Stimulated activated CD8-positive, alpha-beta memory T cell treated with anti-CD3 and anti-CD28 coated beads, Interleukin-15, amount 100 ng/mL, for 1 hour (primary cell): ENCODE measurements around the gene KRTAP20-2.

Experiments used
- DNase-seq: peaks from one replicate; pipeline ENCODE4 v3.0.0-alpha.2; 2020; ENCODE audit warnings: low read depth

Gene KRTAP20-2

DNA sequence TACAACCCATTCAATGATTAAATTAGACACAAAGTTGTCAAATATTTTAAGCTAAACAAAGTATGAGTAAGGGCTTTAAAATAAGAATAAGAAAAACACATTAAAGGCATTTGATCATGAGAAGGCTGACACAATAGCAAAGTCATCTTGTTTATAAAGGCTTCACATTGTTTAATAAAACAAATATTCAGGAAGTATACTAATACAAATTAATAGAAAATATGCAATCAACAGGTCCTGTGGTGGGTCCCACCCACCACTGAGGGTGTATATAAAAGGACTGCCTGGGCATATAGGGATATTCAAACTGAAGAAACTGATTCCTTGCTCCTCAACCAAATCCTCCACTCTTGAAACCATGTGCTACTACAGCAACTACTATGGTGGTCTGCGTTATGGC lies at the start of gene KRTAP20-2:
KRTAP20-2 (plus strand) TSS at position 301 of the 400 bp plus-strand sequence; CDS start at position 359, 58 bp downstream.
- no peak for DNase-seq

DNA sequence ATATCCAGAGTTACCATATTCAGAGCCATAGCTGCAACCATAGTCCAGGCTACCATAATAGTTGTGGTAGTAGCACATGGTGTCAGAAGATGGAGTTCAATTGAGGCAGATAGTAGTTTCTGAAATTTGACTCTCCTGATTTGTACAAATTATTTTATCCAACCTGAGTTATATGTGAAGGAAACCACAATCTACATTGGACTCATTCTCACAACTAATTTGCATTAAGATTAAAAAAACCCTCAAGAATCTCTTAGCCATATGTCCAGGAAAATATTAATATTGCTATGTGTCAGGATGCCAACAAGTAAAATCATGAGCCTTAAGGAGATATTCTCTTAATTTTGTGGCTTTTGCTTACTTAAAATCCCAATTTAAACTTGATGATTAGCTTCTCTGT lies 44.7 kb upstream of the KRTAP20-2 start, which contains the start of gene KRTAP22-2:
KRTAP22-2 (minus strand) TSS at position 101 of the 400 bp plus-strand sequence.
- no peak for DNase-seq

DNA sequence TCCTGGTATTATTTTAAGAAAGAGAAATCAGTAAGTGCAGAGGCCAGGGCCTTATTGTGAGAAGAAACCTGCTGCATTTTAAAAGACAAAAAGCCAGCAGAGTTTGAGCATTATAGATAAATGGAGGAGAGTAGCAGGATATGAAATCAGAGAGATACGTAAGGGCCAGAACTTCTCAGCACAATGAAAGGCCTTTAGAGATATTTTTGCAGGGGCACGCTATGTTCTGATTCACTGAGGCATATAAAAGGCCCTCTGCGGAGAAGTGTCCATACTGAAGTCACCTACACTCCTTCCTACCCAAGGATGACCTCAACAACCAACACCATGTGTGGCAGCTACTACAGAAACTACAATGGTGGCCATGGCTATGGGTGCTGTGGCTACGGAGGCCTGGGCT lies 42.9 kb upstream of the KRTAP20-2 start, which contains the start of gene KRTAP6-3:
KRTAP6-3 (plus strand) TSS at position 301 of the 400 bp plus-strand sequence; CDS start at position 307, 6 bp downstream.
- no peak for DNase-seq

DNA sequence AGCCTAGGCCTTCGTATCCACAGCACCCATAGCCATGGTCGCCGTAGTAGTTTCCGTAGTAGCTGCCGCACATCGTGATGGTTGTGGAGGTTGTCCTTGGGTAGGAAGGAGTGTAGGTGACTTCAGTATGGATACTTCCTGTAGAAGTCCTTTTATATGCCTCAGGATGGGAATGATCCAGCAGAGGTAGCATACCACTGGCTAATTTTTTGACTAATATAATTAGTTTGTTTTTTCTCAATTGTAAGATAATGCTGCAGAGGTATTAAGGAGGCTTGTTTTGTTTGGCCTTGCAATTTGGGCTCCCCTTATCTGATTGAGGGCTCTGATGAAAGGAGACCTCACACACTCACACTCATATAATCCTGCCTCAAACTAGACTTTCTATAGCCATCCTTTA lies 36.2 kb upstream of the KRTAP20-2 start, which contains the start of gene KRTAP6-2:
KRTAP6-2 (minus strand) TSS at position 101 of the 400 bp plus-strand sequence; CDS start at position 73, 28 bp downstream.
- DNase-seq, result no peak

DNA sequence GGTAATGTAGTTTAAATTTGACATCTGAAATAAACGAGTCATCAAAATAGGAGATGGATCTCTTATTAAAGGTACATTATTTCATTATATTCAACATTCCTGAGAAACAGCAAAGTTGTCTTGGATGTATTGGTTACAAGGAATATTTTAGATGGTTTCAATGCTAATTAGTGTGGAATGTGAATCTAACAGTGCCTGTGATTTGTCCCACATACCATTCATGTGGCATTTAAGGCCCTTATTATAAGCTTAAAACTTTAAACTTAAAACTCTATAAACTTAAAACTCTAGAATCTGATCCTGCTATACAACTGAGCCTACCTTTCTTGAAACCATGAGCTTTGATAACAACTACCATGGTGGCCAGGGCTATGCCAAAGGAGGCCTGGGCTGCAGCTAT lies 34.2 kb upstream of the KRTAP20-2 start, which contains the start of gene KRTAP22-1:
KRTAP22-1 (plus strand) TSS at position 301 of the 400 bp plus-strand sequence.
- no peak for DNase-seq

DNA sequence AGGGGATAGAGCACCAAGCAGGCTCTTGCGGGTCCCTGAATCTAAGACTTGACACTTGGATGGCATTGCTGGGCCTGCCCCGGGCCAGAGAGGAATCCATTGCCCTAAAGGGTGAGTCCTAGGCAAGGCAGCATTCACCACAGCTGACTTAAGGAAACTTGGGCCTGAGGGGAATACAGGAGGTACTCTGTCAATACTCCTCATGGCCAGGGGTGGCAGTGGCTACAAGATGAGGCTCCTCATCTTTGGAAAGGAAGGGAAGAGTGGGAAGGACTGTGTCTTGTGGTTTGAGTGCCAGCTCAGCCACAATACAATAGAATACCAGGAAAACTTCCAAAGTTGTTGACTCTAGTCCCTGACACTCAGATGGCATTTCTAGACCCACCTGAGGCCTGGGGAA lies 29.0 kb upstream of the KRTAP20-2 start:
- DNase-seq, result no peak

DNA sequence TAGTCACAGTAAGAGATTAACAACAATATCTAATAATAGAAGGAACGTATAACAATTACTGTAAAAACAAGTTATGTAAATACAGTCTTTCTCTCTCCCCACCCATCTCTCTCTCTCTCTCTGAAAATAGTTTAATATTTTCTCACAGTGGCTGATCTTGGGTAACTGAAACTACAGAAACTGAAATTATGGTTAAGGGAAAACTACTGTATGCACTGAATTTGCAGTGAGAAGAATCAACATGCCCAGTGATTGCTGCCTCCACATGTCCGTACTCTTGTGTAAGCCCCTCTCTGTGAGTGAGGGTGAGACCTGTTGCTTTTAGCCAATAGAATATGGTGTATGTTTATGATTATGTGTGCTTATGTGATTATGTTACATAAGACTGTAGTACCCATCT lies 22.9 kb upstream of the KRTAP20-2 start:
- no peak for DNase-seq

DNA sequence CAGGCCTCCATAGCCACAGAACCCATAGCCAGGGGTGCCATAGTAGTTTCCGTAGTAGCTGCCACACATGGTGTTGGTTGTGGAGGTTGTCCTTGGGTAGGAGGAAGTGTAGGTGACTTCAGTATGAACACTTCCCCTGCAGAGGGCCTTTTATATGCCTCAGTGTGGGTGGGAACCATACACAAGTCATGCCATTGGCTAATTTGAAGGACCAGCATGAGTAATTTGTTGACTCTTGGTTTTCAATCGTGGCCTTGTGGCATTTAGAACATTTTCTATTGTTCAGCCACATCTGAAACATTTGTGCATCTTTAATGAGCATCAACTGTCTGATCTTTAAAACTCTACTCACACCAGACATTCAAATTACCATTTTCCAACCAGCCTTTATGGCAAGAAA lies 21.2 kb upstream of the KRTAP20-2 start, which contains the start of gene KRTAP6-1:
KRTAP6-1 (minus strand) TSS at position 95 of the 400 bp plus-strand sequence; CDS start at position 69, 26 bp downstream.
- no peak for DNase-seq

DNA sequence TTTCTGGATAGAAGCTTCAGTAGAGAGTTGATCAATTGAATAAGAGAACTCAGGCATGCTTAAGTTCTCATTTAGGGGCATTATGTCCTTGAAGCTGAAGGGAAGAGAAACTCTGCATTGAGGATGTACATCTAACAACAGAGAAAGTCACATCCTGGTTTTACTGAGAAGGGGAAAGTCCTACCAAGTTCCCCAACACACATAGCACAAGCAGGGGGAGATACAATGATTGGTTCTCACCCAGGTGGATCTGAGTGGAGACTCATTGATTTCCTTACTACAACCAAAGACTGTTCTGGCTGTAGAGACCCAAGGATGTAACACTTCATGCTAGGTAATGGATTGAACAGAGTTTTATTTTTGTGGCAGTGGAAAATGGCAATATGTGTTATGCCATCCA lies 19.8 kb upstream of the KRTAP20-2 start:
- DNase-seq, result no peak

DNA sequence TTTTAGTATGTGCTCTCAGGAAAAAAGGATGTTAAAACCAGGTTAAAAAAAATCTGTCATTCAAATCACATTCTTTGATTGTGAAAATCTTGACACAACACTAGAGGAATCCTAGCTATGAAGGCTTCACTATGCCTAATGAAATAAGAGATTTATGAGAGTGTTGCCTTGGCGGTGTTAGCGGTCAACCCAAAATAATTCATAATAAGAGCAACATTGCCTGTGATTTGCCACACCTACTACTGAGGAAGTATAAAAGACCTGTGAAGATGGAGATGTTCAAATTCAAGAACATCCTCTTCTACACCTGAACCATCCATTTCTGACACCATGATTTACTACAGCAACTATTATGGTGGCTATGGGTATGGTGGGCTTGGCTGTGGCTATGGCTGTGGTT lies 18.9 kb upstream of the KRTAP20-2 start, which contains the start of gene KRTAP20-1:
KRTAP20-1 (plus strand) TSS at position 301 of the 400 bp plus-strand sequence; CDS start at position 331, 30 bp downstream.
- DNase-seq, result no peak

DNA sequence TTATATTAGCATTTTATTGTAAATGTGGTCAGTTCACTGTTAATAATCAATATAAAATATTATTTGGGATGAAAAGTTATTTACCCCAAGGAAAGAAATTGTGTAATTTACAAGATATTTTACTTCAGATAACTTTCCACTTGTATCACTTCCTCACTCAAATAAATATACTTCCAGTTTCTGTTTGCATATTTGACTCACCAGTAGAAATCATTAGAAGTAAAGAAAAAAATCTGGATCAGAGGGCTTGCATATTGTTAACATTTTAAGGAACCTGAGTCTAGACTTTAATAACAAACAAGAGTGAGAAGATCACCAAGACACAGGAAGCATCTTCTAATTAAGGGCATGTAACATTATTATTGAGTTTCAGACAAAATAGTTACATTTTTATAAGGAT lies 14.9 kb upstream of the KRTAP20-2 start:
- no peak for DNase-seq

DNA sequence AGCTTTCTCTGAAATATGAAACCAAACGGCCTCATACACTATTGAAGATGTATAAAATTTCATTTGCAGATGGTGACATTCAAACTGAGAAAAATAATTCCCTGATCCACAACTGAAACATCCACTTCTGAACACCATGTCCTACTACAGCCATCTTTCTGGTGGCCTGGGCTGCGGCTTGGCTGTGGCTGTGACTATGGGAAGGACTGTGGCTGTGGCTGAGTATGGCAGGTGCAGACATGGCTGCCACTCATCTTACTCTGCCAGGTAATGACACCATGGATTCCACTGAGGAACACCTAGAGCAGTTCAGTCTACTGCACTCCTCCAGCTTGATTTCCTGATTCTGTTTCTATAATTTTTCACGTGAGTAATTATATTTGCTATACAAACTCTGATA lies 14.5 kb upstream of the KRTAP20-2 start, which contains the start of gene KRTAP20-4:
KRTAP20-4 (plus strand) TSS at position 106 of the 400 bp plus-strand sequence.
- no peak for DNase-seq

DNA sequence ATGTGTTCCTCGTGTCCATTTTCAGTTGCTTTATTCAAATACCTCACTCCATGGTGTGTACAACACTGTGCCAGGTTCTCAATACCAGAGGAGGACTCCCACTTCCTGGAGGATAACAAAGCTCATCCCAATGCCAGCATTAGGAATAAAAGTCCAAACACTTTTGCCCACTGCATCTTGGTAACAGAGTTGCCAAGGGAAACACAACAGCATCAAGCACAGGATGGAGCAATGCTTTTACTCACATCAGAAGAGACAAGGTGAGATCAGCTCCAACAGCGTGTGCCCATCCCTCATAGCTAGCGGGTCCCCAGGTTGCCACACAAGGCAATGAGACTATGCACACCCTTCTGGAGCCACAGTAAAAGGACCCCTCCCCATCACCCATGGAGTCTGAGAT lies 11.6 kb upstream of the KRTAP20-2 start:
- no peak for DNase-seq

DNA sequence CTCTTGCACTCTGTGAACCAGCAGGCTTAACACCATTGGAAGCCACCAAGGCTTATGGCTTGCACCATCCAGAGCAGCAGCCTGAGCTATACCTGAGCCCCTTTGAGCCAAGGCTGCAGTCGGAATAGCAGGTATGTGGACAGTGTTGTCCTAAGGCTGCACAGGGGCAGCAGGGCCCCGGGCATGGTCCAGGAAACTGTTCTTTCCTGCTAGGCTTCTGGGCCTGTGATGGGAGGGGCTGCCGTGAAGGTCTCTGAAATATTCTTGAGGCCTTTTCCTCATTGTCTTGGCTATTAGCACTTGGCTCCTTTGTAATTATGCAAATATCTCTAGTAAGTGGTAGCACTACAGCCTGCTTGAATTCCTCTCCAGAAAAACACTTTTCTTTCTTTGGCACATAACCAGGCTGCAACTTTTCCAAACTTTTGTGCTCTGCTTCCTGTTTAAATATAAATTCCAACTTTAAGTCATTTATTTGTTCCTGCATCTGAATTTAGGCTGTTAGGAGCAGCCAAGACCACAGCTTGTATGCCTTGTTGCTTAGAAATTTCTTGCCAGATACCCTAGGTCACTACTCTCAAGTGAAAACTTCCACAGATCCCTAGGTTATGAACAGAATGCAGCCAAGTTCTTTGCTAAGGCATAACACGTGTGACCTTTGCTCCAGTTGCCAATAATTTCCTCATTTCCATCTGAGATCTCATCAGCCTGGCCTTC lies 9.4 kb upstream of the KRTAP20-2 start:
- DNase-seq, result no peak

DNA sequence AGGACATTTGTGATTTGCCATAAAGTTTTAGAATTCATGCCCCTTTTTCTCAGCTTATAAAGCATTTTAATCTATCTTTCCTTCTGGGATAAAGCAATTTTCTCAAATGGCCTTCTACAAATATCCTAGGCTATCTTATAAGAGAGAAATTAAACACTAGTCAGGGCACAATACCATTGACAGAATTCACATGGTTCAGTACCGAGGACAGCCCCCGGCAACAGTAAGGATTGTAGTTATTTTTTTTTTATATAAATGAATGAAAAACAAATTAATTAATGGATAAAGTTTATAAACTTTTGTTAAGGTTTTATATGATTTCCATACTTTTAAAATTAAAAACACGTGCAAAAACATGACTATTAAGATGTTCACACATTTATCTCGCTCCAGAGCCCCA lies 6.9 kb upstream of the KRTAP20-2 start:
- DNase-seq, result no peak

DNA sequence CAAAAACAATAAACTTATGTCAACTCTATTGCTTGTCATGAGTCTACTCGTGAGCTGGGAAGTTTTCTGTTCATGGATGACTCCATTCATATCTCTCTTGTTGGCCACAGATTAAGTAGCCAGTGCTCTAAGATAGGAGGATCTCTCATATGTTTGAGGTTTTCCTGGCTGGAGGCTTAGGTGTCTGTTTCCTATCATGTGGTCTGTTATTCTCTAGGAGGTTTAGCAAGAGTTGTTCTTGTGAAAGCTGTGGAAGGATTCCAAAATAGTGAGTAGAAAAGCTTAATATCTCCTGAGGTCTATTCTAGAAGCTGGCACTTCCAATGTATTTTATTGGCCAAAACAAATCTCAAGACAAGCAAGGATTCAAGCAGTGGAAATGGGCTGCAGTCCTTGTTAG lies 5.8 kb upstream of the KRTAP20-2 start:
- DNase-seq, result no peak

DNA sequence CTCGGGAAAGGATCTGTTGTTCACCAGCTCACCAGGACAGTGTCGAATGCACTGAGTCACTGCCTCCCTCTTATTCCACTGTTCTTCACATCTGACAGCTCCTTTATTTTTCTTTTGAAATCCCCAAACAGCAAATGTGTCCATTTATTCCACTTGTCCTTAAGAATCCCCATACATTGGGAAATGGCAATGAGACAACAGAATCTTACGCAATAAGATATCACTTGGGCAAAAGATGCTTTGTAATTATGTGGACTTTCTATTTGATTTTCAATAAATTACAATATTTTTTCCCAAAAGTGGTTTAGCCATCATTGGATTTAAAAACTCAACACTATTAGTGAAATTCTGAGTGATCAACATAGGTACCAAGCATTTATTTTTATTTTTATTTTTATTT lies 3.7 kb downstream of the KRTAP20-2 start:
- no peak for DNase-seq

DNA sequence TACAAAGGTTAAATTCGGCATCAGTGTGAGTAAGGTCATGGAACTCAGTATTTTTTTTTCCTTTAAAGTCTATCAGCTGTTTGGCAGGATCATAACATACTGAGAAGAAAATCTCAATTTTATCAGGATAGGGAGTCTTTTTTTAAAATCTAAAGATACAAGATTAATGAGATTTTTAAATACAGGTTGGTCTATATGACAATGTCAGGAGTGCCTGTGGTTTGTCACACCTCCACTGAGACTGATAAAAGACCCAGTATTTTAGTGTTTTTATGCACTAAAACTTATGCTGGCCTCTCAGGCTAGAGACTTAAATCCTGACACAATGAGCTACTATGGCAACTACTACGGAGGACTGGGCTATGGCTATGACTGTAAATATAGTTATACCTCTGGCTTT lies 7.6 kb downstream of the KRTAP20-2 start, which contains the start of gene KRTAP20-3:
KRTAP20-3 (plus strand) TSS at position 301 of the 400 bp plus-strand sequence.
- no peak for DNase-seq

DNA sequence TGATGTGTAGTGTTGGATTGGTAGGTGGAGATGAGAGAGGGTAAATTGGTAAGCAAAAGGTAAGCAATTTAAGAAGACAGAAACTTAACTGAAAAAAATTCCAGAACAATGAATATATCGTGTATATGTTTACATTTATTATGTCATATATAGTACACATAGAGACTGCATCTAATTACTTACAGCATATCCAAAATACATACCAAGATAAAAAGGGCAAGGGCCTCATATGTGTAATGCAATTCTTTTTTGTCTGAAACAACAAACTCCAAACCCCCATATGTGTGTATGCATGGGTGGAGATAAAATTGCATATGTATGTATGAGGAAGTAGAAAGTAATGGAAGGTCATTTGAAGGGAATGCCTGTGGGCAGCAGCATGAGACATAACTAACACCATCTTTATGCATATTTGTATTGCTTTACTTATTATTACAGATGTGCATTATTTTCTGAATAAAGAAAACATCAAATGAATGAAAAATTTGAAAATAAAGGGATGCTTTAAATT lies 12.0 kb downstream of the KRTAP20-2 start:
- no peak for DNase-seq

DNA sequence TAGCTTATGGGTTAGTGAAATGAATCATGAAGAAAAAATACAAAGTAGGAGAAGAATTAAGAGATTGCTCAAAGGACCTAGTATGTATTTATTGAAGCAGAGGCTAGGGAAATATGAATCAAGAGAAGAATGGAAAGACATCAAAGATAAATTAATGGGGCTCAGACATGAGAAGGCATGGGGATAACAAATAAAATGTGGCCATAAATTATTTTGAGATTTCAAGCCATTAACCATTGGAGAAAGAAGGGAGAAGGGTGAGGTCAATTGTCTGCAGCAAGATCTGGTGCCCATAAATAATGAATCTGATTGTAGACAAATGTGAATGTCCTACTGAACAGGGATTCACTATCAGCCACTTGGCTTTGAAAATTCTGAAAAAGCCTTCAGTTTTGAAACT lies 17.9 kb downstream of the KRTAP20-2 start:
- no peak for DNase-seq

DNA sequence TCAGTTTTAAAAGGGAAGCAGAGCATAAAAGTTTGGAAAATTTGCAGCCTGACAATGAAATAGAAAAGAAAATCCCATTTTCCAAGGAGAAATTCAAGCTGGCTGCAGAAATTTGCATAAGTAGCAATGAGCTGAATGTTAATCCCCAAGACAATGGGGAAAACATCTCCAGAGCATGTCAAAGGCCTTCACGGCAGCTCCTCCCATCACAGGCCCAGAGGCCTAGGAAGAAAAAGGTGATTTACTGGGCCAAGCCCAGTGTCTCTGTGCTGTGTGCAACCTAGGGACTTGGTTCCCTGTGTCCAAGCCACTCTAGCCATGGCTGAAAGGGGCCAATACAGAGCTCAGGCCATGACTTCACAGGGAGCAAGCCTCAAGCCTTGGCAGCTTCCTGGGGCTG lies 33.8 kb downstream of the KRTAP20-2 start:
- no peak for DNase-seq

DNA sequence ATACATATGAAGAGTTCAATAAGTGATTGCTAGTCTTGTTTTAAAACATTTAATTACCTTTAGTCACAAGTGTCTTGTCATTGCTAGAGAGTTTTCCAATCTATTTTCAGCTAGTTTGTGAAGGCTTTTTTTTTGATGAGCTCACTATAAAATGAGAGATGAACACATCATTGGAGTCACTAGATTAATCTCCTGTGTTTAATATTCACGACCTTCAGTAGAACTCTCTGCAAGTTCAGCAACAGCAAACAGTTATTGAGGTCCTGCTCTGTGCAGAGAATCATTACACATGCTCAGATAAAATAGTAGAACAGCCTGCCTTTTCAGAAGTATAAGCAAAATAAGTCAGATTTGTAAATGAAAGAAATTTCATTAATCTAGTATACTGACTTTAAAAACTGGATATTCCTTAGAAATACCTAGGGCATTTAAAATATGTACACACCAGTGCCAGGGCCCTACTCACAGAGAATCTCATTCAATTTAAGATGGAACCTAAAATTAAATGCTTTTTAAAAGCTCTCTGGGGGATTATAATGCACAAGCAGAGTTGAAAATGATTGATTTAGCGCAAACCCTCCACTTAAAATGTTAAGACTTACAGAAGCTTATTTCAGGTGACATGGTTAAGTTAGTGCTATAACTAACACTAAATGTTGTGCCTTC lies 38.1 kb downstream of the KRTAP20-2 start:
- no peak for DNase-seq
